GM12878 (cell line): ENCODE results near the gene RAD51B.

Source experiments
- E4F1 ChIP-seq: fragments of 450-650 bp; IDR thresholded peaks from 2 replicates; pipeline ENCODE4 v1.6.1; 2018; ENCODE audit warnings: borderline replicate concordance, mild to moderate bottlenecking; ENCODE audit not compliant: partially characterized antibody
- EGR1 ChIP-seq, 2 experiments: IDR thresholded peaks; 1 replicate in 1 of 2; 2 replicates in 1 of 2; pipeline ENCODE4 v1.6.1; 2011 to 2012; ENCODE audit warnings: low read depth in 2 of 2, low read length in 2 of 2, borderline replicate concordance in 1 of 2, mild to moderate bottlenecking in 1 of 2, moderate library complexity in 1 of 2
- MTA3 ChIP-seq: IDR thresholded peaks from 2 replicates; pipeline ENCODE4 v1.6.1; 2012; ENCODE audit warnings: low read length, inconsistent platforms, borderline replicate concordance
- NR2C2 ChIP-seq: IDR thresholded peaks from 2 replicates; pipeline ENCODE4 v1.6.1; 2011; ENCODE audit warnings: borderline replicate concordance, low read depth; ENCODE audit not compliant: control insufficient read depth, insufficient read length
- NR2F1 ChIP-seq: fragments of 450-650 bp; conservative IDR thresholded peaks from 2 replicates; pipeline ENCODE4 v1.6.1; 2017; ENCODE audit warnings: mild to moderate bottlenecking
- POLR2A ChIP-seq: IDR thresholded peaks from 2 replicates; pipeline ENCODE4 v1.6.1; 2011; ENCODE audit warnings: low read depth, mild to moderate bottlenecking, low read length
- RB1 ChIP-seq: fragments of 450-650 bp; formaldehyde crosslinking; IDR thresholded peaks from 2 replicates; pipeline ENCODE4 v1.6.1; 2017; ENCODE audit warnings: mild to moderate bottlenecking, borderline replicate concordance
- STAT3 ChIP-seq: IDR thresholded peaks from 2 replicates; pipeline ENCODE4 v1.6.1; 2011; ENCODE audit warnings: low read depth, low read length, improper control_type of control experiment
- TF ChIP-seq, protein P1 (sequence below), 3 experiments: IDR thresholded peaks in 2 of 3; conservative IDR thresholded peaks in 1 of 3; 2 replicates each; pipeline ENCODE4 v1.5.1; 2011; ENCODE audit warnings: low read depth in 3 of 3, low read length in 3 of 3, mild to moderate bottlenecking in 3 of 3, control low read depth in 2 of 3, moderate library complexity in 2 of 3, inconsistent platforms in 1 of 3, mixed read lengths in 1 of 3; ENCODE audit not compliant: control insufficient read depth in 2 of 3, insufficient read depth in 1 of 3; ENCODE audit errors: extremely low read depth in 1 of 3

DNA sequence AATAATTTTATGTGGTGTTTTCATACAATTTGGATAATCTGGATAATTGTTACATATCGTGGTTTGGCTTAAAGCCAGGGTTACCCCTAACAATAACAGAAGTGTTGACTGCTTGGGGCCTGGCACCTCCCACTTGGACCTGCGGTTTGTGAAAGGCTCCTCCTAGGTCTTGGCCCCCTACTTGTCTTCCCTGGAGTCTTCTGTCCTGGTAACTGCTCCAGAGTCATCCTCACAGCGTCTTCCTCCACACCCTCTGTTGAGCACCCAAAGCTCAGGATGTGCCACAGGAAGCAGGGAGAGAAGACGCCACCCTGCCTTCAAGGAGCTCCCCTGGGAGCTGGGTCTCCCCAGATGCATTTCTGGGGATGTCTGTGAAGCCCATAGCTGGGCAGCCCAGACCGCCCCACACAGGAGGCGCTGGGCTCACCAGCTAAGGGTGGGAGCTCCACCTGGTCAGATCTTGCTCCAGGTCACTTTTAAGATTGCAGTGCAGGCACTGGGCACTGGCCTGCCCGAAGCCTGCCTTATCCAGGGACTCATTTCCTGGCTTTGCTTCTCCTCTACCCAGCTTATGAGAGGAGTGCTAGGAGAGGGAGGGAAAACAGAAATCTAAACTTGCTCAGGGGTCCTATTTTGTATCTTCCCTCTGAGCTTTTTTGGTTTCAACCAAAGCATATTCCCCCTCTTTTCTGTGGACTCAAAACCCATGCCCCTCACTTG lies 875.1 kb downstream of the RAD51B start:
- TF ChIP-seq EGR1 (IDR thresholded peaks at IDR 0.05; ENCODE audit: borderline replicate concordance in 1 of 2, low read depth in 2 of 2, low read length in 2 of 2), result no peak
- TF ChIP-seq, protein P1, sequence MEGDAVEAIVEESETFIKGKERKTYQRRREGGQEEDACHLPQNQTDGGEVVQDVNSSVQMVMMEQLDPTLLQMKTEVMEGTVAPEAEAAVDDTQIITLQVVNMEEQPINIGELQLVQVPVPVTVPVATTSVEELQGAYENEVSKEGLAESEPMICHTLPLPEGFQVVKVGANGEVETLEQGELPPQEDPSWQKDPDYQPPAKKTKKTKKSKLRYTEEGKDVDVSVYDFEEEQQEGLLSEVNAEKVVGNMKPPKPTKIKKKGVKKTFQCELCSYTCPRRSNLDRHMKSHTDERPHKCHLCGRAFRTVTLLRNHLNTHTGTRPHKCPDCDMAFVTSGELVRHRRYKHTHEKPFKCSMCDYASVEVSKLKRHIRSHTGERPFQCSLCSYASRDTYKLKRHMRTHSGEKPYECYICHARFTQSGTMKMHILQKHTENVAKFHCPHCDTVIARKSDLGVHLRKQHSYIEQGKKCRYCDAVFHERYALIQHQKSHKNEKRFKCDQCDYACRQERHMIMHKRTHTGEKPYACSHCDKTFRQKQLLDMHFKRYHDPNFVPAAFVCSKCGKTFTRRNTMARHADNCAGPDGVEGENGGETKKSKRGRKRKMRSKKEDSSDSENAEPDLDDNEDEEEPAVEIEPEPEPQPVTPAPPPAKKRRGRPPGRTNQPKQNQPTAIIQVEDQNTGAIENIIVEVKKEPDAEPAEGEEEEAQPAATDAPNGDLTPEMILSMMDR (IDR thresholded peaks at IDR 0.05 in 2 of 3, conservative IDR thresholded peaks at IDR 0.05 in 1 of 3; ENCODE audit: control insufficient read depth in 2 of 3, extremely low read depth in 1 of 3, insufficient read depth in 1 of 3, low read depth in 3 of 3, low read length in 3 of 3), result no peak
- TF ChIP-seq RB1, result no peak
- TF ChIP-seq NR2F1, result no peak
- TF ChIP-seq E4F1, result no peak
- TF ChIP-seq POLR2A, result no peak
- TF ChIP-seq NR2C2, result no peak
- TF ChIP-seq MTA3, result no peak
- TF ChIP-seq STAT3, result no peak
